Neuronal stem cell (in vitro differentiated cells): ENCODE data around the gene SIGLEC6.

Experiments used
- DNase-seq: peaks from one replicate; pipeline ENCODE4 v3.0.0-alpha.2; 2013; ENCODE audit warnings: low spot score
- H2AFZ ChIP-seq: one replicate; pipeline ENCODE4 v1.6.1; 2013; ENCODE audit warnings: mild to moderate bottlenecking, low read length, inconsistent platforms
- H2AK5ac ChIP-seq: 2 replicates; pipeline ENCODE4 v1.6.1; 2013; ENCODE audit warnings: low read depth, mild to moderate bottlenecking, inconsistent platforms, low read length, moderate library complexity, mixed read lengths
- H2BK120ac ChIP-seq: 2 replicates; pipeline ENCODE4 v1.6.1; 2013; ENCODE audit warnings: low read depth, mild to moderate bottlenecking, inconsistent platforms, low read length, moderate library complexity, mixed read lengths
- H2BK12ac ChIP-seq: one replicate; pipeline ENCODE4 v1.6.1; 2013; ENCODE audit warnings: low read length, inconsistent platforms
- H2BK15ac ChIP-seq: 2 replicates; pipeline ENCODE4 v1.6.1; 2013; ENCODE audit warnings: mild to moderate bottlenecking, low read length, inconsistent platforms, mixed read lengths
- H2BK5ac ChIP-seq: one replicate; pipeline ENCODE4 v1.6.1; 2013; ENCODE audit warnings: inconsistent platforms, mild to moderate bottlenecking, low read length, moderate library complexity
- H3K14ac ChIP-seq: one replicate; pipeline ENCODE4 v1.6.1; 2013; ENCODE audit warnings: low read length, inconsistent platforms
- H3K18ac ChIP-seq: 2 replicates; pipeline ENCODE4 v1.6.1; 2013; ENCODE audit warnings: low read length, inconsistent platforms
- H3K23ac ChIP-seq: 2 replicates; pipeline ENCODE4 v1.6.1; 2013; ENCODE audit warnings: low read depth, mild to moderate bottlenecking, mixed read lengths, low read length, inconsistent platforms; ENCODE audit not compliant: poor library complexity
- H3K27ac ChIP-seq: replicated peaks from 3 replicates; pipeline ENCODE4 v1.5.1; 2013; ENCODE audit warnings: low read length, inconsistent platforms
- H3K27me3 ChIP-seq, 3 experiments: 2 replicates each; pipeline ENCODE4 v1.6.1; 2013; ENCODE audit warnings: low read length in 3 of 3, mild to moderate bottlenecking in 2 of 3, inconsistent platforms in 1 of 3, low read depth in 1 of 3, mixed read lengths in 1 of 3, moderate library complexity in 1 of 3; ENCODE audit not compliant: control insufficient read depth in 3 of 3, insufficient read depth in 3 of 3
- H3K36me3 ChIP-seq, 2 donors: replicated peaks in 1 of 2; 2 replicates each; pipeline ENCODE4 v1.6.1; 2013; ENCODE audit warnings: low read length in 2 of 2; ENCODE audit not compliant: control insufficient read depth in 2 of 2, insufficient read depth in 2 of 2
- H3K4ac ChIP-seq: 2 replicates; pipeline ENCODE4 v1.6.1; 2013; ENCODE audit warnings: inconsistent platforms, mild to moderate bottlenecking, low read length, moderate library complexity
- H3K4me1 ChIP-seq, 2 donors: 1 replicate in 1 of 2; 2 replicates in 1 of 2; pipeline ENCODE4 v1.6.1; 2013; ENCODE audit warnings: low read length in 2 of 2, low read depth in 1 of 2; ENCODE audit not compliant: control insufficient read depth in 2 of 2, insufficient read depth in 1 of 2
- H3K4me2 ChIP-seq: one replicate; pipeline ENCODE4 v1.6.1; 2013; ENCODE audit warnings: mild to moderate bottlenecking, low read length, inconsistent platforms; ENCODE audit not compliant: insufficient read depth, poor library complexity, severe bottlenecking
- H3K4me3 ChIP-seq, 2 donors: 2 replicates each; pipeline ENCODE4 v1.5.1; 2013; ENCODE audit warnings: low read length in 2 of 2, mild to moderate bottlenecking in 2 of 2, inconsistent platforms in 1 of 2, moderate library complexity in 1 of 2
- H3K79me1 ChIP-seq: one replicate; pipeline ENCODE4 v1.6.1; 2013; ENCODE audit warnings: low read depth, mild to moderate bottlenecking, inconsistent platforms, low read length, moderate library complexity
- H3K9ac ChIP-seq: one replicate; pipeline ENCODE4 v1.6.1; 2013; ENCODE audit warnings: mild to moderate bottlenecking, low read depth, low read length, inconsistent platforms; ENCODE audit not compliant: poor library complexity
- H3K9me3 ChIP-seq, 2 donors: replicated peaks in 1 of 2; 2 replicates each; pipeline versions ENCODE3 to v1.6.1; 2013; ENCODE audit warnings: low read length in 2 of 2, mild to moderate bottlenecking in 2 of 2, inconsistent platforms in 1 of 2, low read depth in 1 of 2, mixed read lengths in 1 of 2, moderate library complexity in 1 of 2; ENCODE audit not compliant: control insufficient read depth in 2 of 2, insufficient read depth in 1 of 2
- H4K8ac ChIP-seq: one replicate; pipeline ENCODE4 v1.6.1; 2013; ENCODE audit warnings: low read depth, mild to moderate bottlenecking, inconsistent platforms, low read length, moderate library complexity
- H4K91ac ChIP-seq: one replicate; pipeline ENCODE4 v1.6.1; 2013; ENCODE audit warnings: low read length, low read depth, mild to moderate bottlenecking, inconsistent platforms; ENCODE audit not compliant: poor library complexity
- WGBS, 2 donors: extraction: QIAGEN DNeasy Blood & Tissue Kit; methylation state at CpG; one replicate each; pipeline ENCODE4 v1.1.7; 2013; ENCODE audit warnings: missing lambda C conversion rate in 2 of 2, mixed read lengths in 1 of 2; ENCODE audit not compliant: insufficient read length in 2 of 2, insufficient replicate concordance in 1 of 2; ENCODE audit errors: extremely low coverage in 2 of 2; 5-methylcytosine and 5-hydroxymethylcytosine counted together

Gene SIGLEC6

DNA sequence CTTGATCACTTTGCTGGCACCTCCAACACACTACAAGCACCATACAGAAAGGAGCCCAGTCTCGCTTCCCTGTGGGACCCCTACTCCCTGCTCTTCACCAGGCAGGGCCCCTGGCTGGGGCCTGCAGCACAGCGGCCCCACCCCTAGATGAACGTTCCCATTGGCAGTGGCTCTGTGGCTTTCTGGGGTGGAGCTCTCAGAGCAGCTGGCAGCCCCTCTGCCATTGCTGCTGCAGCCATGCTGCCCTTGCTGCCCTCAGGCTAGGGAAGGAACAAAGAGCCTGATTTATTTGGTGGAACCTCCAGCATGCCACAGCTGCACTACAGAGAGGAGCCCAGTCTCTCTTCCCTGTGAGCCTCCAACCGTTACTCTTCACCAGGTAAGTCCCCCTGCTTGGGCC, 5.8 kb downstream of the SIGLEC6 start:
- H3K23ac ChIP-seq = no peak overlapping the region
- H3K4me1 ChIP-seq = no peaks in the 10 kb centered on the region
- no peak overlapping the region for H3K14ac ChIP-seq
- no peak overlapping the region for H2BK15ac ChIP-seq
- WGBS, 2 donors = no CpG with 5 or more reads among the region's 4 CpGs
- H3K79me1 ChIP-seq = no peaks in the 10 kb centered on the region
- peak overlapping the region in 1 of 2 donors; percentile 36 for H3K4me3 ChIP-seq
- H2AFZ ChIP-seq = no peak overlapping the region
- H2AK5ac ChIP-seq = no peak overlapping the region
- DNase-seq = no peak
- H4K8ac ChIP-seq = no peak overlapping the region
- no peak overlapping the region for H2BK5ac ChIP-seq
- no peak overlapping the region for H3K9ac ChIP-seq
- H2BK120ac ChIP-seq = no peak overlapping the region
- H3K18ac ChIP-seq = no peak overlapping the region
- H3K9me3 ChIP-seq = peaks cover 0 to 22% of the 10 kb centered on the region in 2 donors
- no peak overlapping the region for H3K4ac ChIP-seq
- no peak overlapping the region for H3K4me2 ChIP-seq
- no peak overlapping the region for H3K27ac ChIP-seq
- H2BK12ac ChIP-seq = no peak overlapping the region
- no peak overlapping the region for H4K91ac ChIP-seq
- H3K36me3 ChIP-seq = no peaks in the 10 kb centered on the region
- peaks cover 0 to 14% (median 0%) of the 10 kb centered on the region in 3 experiments for H3K27me3 ChIP-seq

DNA sequence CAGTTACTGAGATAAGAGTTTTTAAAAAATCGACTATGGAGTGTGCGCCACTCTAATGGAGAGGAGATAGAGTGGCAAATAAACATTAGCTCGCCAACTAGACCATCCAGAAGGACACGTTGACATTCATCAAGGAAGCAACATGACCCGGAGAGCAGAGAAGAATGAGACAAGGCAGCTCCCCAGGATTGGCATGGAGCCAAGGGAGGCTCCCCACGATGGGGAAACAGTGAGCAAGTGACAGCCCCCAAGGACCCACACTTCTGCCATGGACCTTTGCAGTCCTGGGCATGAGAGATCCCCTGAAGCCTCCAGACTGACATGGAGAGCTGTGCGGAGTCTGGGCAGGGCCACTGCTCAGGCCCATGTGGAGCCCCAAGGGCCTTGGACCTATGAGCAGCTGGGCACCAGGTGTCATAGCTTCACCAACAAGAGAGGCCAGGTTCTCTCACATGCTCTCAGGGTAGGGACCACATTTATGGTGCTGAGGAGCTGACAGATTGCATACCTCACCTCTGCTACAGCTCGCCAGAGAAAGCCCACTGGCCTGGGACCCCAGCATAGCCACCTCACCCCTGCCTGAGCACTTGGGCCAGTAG, 6.7 kb downstream of the SIGLEC6 start:
- WGBS, 2 donors = no CpG with 5 or more reads among the region's 8 CpGs
- H2BK120ac ChIP-seq = no peak overlapping the region
- H2BK15ac ChIP-seq = no peak overlapping the region
- H3K9ac ChIP-seq = no peak overlapping the region
- no peak overlapping the region for H4K91ac ChIP-seq
- no peak overlapping the region for H3K18ac ChIP-seq
- H3K23ac ChIP-seq = no peak overlapping the region
- H2AFZ ChIP-seq = no peak overlapping the region
- H2BK12ac ChIP-seq = no peak overlapping the region
- no peak overlapping the region for H4K8ac ChIP-seq
- peaks cover 0 to 16% of the 10 kb centered on the region in 2 donors for H3K9me3 ChIP-seq
- no peak overlapping the region for H2AK5ac ChIP-seq
- no peak overlapping the region for H3K4ac ChIP-seq
- H3K27ac ChIP-seq = no peak overlapping the region
- DNase-seq = no peak
- no peaks in the 10 kb centered on the region for H3K79me1 ChIP-seq
- no peaks in the 10 kb centered on the region for H3K4me1 ChIP-seq
- no peak overlapping the region for H3K4me3 ChIP-seq
- H3K14ac ChIP-seq = no peak overlapping the region
- no peak overlapping the region for H3K4me2 ChIP-seq
- H3K36me3 ChIP-seq = no peaks in the 10 kb centered on the region
- no peak overlapping the region for H2BK5ac ChIP-seq
- H3K27me3 ChIP-seq = peaks cover 0 to 13% (median 0%) of the 10 kb centered on the region in 3 experiments

DNA sequence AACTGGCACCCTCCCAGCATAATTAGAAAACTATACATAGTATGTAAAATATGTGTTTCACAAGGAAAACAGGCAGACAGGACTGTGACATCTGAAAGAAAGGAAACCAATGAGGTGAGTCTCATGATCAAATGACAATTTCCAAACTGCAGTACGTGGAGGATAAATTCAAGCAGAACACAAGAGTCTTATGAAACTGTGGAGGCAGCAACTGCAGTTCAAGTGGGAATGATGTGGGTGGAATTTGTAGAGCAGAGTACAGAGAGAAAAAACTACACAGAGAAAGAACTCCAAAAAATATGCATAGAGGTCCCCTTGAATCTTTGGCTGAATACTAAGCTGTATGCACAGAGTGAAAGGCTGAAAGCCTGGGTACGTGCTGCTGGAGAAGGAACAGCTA, 9.7 kb downstream of the SIGLEC6 start:
- WGBS, 2 donors = no CpG with 5 or more reads among the region's 2 CpGs
- DNase-seq = no peak

DNA sequence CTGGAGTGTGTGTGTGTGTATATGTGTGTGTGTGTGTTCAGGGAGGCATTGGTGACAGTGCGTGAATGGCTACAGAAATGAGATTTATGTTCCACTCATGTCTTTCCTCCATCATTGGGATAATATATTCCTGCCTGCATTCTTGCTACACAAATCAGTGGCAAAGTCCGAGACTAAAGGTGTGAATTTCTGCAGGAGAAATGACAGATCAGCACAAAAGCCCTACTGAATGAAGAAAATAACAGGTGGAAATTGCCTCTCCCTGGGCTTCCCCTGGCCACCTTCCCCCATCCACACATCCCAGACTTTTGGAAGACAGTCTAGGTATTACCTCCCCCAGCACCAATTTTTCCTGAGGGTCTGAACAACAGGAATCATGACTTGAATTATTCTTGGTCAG, 10.1 kb downstream of the SIGLEC6 start:
- Histone ChIP-seq H3K27me3 (peaks cover 0 to 3% (median 0%) of the 10 kb centered on the region in 3 experiments), H2BK120ac (no peak overlapping the region), H3K4me3 (no peak overlapping the region), H3K9ac (no peak overlapping the region), H2BK5ac (no peak overlapping the region), H3K79me1 (no peaks in the 10 kb centered on the region), H4K8ac (no peak overlapping the region), H3K4me1 (no peaks in the 10 kb centered on the region), H2AK5ac (no peak overlapping the region), H3K27ac (no peak overlapping the region), H3K23ac (no peak overlapping the region), H3K4me2 (no peak overlapping the region), H3K18ac (no peak overlapping the region), H3K14ac (no peak overlapping the region), H3K36me3 (no peaks in the 10 kb centered on the region), H3K9me3 (peaks cover 0 to 14% of the 10 kb centered on the region in 2 donors), H2AFZ (no peak overlapping the region), H4K91ac (no peak overlapping the region), H2BK15ac (no peak overlapping the region), H2BK12ac (no peak overlapping the region), H3K4ac (no peak overlapping the region)
- WGBS, 2 donors = no CpG with 5 or more reads among the region's 2 CpGs
- DNase-seq = no peak

More for the DNA sequence above, 9.7 kb downstream of the SIGLEC6 start:
- Histone ChIP-seq H3K79me1 (no peaks in the 10 kb centered on the region), H2AFZ (no peak overlapping the region), H3K27me3 (peaks cover 0 to 4% (median 0%) of the 10 kb centered on the region in 3 experiments), H2BK15ac (no peak overlapping the region), H3K9me3 (peaks cover 0 to 14% of the 10 kb centered on the region in 2 donors), H3K14ac (no peak overlapping the region), H3K9ac (no peak overlapping the region), H3K4me2 (no peak overlapping the region), H2BK120ac (no peak overlapping the region), H3K23ac (no peak overlapping the region), H3K4me1 (no peaks in the 10 kb centered on the region), H3K4ac (no peak overlapping the region), H2BK12ac (no peak overlapping the region), H3K18ac (no peak overlapping the region), H4K8ac (no peak overlapping the region), H3K36me3 (no peaks in the 10 kb centered on the region), H4K91ac (no peak overlapping the region), H3K4me3 (no peak overlapping the region), H2AK5ac (no peak overlapping the region), H3K27ac (no peak overlapping the region), H2BK5ac (no peak overlapping the region)
